Sciatic nerve (tissue), 2 donors: ENCODE data around the gene NUBPL. TPM values are rescaled to one million over a fixed set of nuclear protein-coding genes. Genes with fewer than 3 reads are reported as not detected.

Source experiments
- ATAC-seq: fragments of 200-7000 bp; cut with Tn5 transposase; one replicate; pipeline ENCODE4 v1.9.1; 2020; ENCODE audit warnings: mild to moderate bottlenecking, moderate library complexity
- DNase-seq: peaks from one replicate; pipeline ENCODE4 v3.0.0-alpha.2; 2020; ENCODE audit warnings: low spot score
- intact Hi-C: fragments of 100-400 bp; cut with DNase I; formaldehyde crosslinking; loops from one replicate; pipeline ENCODE4 v1.14.2; 2022
- total RNA-seq: library from RNA; stranded (reverse); fragmentation: NEBNext Ultra II Directional; extraction: Animal tissue kit (Norgen Biotek cat#: 25700); gene quantifications from one replicate; pipeline ENCODE4 v1.2.1, GENCODE V29; 2021
- donor health status: DM: no; HTN: no; CAD: no.
- donor health status: DM: no; HTN: no; CAD: no.

Gene NUBPL, protein sequence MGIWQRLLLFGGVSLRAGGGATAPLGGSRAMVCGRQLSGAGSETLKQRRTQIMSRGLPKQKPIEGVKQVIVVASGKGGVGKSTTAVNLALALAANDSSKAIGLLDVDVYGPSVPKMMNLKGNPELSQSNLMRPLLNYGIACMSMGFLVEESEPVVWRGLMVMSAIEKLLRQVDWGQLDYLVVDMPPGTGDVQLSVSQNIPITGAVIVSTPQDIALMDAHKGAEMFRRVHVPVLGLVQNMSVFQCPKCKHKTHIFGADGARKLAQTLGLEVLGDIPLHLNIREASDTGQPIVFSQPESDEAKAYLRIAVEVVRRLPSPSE
- total RNA-seq: 18.7 TPM

DNA sequence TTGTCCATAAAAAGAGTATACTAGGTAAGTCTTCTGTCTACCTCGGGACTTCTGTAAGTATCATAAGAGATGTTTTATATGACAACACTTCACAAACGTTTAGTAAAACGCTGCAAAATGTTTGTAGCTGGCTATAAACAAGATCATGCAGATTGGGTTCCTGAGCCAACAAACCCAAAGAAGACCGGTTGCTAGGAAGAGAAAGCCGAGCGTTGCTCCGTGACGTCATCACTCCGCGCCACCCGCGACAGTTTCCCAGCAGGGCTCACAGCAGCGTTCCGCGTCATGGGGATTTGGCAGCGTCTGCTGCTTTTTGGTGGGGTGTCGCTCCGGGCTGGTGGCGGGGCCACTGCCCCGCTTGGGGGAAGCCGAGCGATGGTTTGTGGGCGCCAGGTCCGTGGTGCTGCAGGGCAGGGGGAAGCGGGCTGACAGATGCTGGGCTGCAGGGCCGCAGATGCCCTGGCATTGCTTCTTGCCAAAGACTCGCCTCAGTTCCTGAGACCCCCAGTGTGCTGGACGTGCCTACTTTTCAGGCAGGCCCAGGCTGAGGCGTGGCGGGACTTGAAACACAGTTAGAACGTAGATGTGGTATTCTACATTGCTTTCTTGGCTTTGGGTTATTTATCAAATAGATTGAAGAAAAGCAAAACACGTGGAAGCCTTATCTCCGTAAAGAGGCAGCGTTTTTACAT lies at the start of gene NUBPL:
Gene NUBPL, plus strand, starts transcription at position 250 of the 692 bp plus-strand sequence. Its CDS starts 36 bp downstream, at position 286.
- ATAC-seq: peak; percentile 99
- peak; percentile 97 for DNase-seq
- intact Hi-C loops: no loop called here

DNA sequence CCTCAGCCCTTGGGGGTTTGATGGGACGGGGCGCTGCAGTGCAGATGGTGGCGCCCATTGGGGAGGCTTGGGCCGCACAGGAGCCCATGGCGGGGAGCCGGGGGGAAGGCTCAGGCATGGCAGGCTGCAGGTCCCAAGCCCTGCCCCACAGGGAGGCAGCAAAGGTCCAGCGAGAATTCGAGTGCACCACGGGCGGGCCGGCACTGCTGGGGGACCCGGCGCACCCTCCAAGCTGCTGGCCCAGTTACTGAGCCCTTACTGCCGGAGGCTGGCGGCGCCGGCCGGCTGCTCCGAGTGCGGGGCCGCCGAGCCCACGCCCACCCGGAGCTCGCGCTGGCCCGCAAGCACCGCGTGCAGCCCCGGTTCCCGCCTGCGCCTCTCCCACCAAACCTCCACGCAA lies 34.1 kb upstream of the NUBPL start:
- intact Hi-C loops: no loop called here

DNA sequence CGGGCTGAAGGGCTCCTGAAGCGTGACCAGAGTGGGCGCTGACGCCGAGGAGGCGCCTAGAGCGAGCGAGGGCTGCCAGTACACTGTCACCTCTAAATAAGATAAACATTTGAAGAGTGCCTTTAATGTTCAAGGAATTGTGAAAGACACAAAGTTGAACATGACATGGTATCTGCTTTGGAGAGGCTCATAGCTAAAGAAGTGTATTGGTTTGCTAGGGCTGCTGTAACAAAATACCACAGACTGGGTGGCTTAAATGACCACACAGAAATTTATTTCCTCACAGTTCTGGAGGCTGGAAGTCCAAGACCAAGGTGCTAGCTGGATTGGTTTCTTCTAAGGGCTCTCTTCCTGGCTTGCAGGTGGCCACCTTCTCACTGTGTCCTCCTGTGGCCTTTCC lies 33.7 kb upstream of the NUBPL start:
- intact Hi-C loops: no loop called here

More for the DNA sequence above, 34.1 kb upstream of the NUBPL start:
- ATAC-seq (no peak), DNase-seq (no peak)

DNA sequence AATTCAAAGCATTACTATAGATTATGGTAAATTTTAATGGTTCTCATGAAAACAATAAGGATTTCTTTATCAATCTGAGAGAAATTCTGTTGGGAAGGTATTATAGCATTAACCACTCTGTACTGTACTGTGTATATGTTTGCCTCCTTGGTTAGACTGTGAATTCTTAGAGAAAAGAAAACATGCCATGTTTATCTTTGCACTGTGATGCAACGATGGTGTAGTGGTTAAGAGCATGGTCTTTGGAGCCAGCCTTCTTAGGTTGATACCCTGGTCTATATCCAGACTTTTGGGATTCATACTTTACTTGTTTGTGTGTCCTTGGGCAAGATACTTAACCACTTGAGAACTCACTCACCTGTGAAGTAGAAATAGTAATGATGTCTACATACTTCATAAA lies 32.2 kb upstream of the NUBPL start:
- ATAC-seq (no peak), DNase-seq (no peak)
- intact Hi-C loops: no loop called here

More for the DNA sequence above, 33.7 kb upstream of the NUBPL start:
- ATAC-seq: no peak
- no peak for DNase-seq

DNA sequence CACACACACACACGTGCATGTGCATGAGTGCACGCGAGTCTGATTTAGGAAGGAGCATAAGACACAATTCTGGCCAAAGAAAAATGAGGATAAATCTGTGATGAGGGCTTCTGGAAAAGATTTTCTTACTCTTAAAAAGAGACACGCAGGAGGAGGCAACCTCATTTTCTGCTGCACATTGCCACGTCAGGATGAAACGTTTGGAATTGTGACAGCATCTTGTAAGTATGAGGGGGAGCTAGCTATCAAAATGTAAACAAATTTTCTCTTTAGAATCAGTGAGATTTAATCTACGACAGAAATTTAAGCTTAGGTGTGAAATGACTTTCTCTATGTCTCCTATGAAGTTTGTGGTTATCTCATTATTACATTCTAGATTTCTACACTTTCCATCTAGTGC lies 31.1 kb upstream of the NUBPL start:
- intact Hi-C loops: no loop called here
- DNase-seq (no peak), ATAC-seq (no peak)

DNA sequence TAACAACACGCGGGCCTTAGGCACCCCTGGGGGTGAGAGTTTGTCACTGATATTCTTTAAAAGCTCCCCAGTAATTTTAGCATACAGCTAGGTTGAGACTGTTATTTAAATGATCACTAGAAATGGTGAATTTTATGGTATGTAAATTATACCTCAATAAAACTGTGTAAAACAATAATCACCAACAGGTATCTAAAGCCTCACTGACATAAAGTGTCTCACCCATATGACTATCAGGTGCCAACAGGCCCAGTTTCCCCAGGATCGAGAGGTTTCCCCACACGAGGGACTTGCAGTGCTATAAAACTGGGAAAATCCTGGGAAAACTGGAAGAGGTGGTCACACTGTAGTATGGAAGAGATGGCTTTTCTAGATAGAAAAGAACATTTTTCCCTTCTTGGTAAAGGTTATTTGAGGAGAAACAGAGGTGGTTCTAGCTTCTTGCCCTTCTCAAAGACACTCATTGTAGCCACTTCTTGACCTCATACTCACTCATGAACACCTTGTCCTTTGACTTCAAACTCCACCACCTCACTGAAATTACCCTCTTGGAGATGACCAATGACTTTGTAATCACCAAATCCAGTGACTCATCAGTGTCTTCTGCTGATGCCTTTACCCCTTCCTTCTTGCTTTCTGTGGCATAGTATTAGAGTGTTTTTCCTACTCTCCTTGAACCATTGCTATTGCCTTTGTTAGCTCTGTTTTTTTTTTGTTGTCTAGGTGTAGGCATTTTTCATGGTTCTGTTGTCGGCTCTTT lies 24.8 kb upstream of the NUBPL start:
- ATAC-seq (no peak), DNase-seq (no peak)
- intact Hi-C loops: no loop called here

DNA sequence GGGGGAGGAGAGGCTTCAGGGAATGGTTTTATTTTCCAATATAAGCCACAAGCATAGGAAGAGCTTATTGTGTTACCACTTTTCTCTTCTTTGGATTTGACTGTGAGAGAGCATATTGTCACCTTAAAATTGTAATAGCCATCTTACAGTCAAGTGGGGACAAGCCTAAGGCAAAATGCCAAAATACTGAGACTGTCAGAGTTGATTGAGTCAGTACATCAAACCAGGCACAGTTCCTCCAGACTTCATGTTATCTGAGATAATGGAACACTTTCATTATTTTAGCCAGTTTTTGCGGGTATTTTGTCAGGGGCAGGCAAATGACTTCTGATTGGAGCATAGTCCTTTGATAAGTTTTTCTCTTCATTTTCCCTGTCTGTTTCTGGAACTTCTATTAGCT lies 19.5 kb upstream of the NUBPL start:
- no peak for ATAC-seq

DNA sequence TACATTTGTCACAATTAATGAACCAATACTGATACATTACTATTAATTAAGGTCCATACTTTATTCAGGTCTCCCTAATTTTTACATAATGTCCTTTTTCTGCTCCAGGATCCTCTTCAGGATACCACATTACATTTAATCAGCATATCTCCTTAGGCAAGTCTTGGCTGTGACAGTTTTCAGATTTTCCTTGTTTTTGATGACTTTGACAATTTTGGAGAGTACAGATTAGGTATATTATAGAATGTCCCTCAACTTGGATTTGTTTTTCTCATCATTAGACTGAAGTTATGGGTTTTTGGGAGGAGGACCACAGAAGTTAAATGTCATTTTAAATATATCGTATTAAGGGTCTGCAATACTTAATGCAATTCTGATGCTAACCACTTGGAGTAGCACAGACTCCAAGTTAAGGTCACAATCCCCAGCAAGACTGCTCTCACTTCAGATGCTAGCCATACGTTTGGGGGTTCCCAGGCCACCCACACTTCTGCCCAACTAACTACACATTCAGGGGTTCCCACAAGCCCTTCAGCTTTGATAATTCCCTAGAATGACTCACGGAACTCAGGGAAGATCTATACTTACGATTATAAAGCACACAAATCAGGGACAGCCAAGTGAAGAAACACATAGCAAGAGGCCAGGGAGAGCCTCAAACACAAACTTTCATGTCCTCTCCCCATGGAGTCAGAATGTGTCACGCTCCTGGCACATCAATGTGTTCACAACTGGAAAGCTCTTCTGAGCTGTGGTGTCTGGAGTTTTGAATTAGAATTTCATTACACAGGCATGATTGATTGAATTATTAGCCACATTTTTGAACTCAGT lies 17.0 kb upstream of the NUBPL start:
- ATAC-seq: no peak
- intact Hi-C loops: no loop called here

More for the DNA sequence above, 19.5 kb upstream of the NUBPL start:
- intact Hi-C loops: no loop called here
- no peak for DNase-seq

DNA sequence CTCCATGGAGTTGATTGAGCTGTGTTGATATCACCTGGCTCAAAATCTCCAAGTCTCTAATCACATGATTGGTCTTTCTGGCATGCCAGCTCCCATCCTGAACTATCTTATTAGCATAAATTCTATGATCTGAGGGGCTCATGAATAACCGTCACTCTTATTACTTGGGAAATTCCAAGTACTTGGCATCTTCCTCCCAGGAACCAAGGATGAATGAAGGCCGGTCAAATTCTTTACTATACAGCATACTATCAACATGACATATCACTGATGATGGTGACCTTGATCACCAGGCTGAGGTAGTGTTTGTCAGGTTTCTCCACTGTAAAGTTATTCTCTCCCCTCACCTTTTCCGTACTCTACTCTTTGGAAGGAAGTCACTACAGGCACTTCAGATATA lies 16.4 kb upstream of the NUBPL start:
- DNase-seq: no peak
- intact Hi-C loops: no loop called here
- ATAC-seq: no peak

More for the DNA sequence above, 17.0 kb upstream of the NUBPL start:
- no peak for DNase-seq

DNA sequence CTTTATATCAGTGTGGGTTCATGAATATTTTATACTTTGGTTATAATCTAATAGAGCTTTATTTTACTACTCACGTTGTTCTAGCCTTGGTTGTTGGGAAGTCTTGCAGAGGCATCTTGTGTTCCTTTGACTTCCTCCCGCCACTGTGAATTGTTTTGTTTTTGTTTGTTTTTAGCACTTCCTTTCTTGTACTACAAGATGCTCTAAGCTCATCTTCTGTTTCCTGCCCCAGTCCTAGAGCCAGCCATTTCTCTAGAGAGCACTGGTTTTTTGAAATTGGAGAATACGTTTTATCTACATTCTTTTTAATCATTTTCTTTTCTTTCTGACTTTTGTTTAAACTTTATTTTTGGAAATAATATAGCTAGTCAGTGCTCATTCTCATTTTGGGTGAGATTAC lies 15.9 kb upstream of the NUBPL start:
- DNase-seq: no peak
- intact Hi-C loops: no loop called here
- ATAC-seq: no peak

DNA sequence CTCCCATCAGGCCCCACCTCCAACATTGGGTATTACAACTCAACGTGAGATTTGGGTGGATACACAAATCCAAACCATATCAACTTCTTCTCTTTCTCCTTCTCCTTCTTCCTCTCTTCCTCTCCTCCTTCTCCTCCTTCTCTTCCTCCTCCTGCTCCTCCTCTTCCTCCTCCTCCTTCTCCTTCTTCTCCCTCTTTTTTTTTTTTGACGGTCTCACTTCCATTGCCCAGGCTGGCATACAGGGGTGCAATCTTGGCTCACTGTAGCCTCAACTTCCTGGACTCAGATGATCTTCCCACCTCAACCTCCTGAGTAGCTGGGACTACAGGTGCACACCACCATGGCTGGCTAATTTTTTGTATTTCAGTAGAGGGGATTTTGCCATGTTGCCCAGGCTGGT lies 11.4 kb upstream of the NUBPL start:
- ATAC-seq (no peak), DNase-seq (no peak)
- intact Hi-C loops: no loop called here

DNA sequence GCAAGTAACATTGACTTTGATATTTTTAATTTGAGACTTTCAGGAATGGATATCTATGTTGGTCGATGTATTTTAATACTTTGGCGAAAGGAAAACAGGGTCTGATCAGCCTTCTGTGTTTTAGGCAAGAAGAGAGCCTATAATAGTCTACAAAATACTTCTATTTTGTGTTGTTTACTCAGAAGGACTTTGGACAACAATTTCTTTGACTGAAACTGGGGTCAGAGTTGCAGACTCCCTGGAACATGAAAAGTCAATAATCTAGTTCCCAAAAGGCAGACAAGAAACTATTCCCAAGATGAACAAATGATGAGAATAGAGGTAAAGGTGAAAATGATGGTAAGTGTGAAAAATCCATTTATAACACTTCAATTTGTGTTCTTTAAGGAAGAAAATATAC lies 10.6 kb upstream of the NUBPL start:
- ATAC-seq: no peak
- DNase-seq: no peak
- intact Hi-C loops: no loop called here

DNA sequence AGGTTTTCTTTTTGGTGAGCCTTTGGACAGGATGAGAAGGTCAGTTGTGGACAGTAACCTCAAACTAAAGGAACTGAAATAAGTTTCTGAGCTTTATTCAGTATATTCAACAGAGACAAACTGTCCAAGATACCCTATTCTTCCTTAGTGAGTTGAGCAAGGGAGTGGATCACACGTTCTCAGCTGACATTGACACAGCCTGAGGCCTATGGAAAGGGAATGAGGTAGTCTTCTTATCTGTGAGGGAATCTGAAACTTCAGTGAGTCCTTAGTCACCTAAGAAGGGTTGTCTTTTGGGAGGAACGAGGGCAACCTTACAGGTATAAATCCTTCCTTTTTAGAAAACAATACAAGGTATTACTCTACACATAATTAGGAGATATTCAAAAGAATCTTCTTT lies 5.0 kb upstream of the NUBPL start:
- ATAC-seq: no peak
- DNase-seq: no peak
- intact Hi-C loops: no loop called here

DNA sequence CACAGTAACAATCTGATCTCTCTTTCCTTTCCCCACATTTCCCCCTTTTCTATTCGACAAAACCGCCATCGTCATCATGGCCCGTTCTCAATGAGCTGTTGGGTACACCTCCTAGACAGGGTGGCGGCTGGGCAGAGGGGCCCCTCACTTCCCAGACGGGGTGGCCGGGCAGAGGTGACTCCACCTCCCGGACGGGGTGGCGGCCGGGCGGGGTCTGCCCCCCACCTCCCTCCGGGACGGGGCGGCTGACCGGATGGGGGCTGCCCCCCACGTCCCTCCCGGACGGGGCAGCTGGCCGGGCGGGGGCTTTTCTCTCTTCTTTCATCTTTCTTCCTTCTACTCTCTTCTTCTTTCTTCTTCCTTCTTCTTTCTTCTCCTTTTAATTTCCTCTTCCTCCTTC lies 1.3 kb upstream of the NUBPL start:
- intact Hi-C loops: no loop called here
- DNase-seq (no peak), ATAC-seq (no peak)

DNA sequence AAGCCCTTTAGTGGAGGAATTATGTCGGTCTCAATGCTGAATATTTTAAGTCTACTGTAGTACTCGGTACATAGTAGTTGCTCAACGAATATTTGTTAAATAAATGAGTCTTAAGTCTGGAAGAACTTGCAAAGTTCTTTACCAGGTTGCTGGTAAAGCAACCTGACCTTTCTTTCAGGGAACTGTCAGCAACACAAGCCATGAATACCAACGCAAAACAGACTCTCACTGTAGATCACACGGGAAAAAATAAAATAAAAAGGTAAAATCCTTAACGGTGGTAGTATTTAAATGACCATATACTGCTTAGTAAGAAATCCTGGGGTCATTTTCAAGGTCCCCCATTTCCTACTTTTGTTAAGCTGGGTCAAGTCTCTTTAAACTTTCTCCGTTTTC lies 447 bp upstream of the NUBPL start:
- intact Hi-C loops: no loop called here
- DNase-seq: no peak
- no peak for ATAC-seq

DNA sequence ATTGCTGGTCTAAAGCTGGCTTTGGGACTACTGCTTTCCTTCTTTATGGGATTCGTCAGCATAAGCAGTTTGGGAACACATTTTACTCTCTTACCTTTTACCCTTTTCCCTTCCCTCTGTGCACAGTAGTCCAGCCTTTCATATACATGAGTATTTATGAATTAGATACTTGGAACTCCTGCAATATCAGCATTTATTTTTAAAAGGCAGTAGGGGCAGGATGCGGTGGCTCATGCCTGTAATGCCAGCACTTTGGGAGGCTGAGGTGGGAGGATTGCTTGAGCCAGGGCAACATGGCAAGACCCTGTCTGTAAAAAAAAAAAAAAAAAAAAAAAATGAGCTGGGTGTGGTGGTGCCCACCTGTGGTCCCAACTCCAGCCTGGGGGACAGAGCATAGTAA lies 3.0 kb downstream of the NUBPL start:
- no peak for DNase-seq
- intact Hi-C loops: no loop called here
- ATAC-seq: no peak

DNA sequence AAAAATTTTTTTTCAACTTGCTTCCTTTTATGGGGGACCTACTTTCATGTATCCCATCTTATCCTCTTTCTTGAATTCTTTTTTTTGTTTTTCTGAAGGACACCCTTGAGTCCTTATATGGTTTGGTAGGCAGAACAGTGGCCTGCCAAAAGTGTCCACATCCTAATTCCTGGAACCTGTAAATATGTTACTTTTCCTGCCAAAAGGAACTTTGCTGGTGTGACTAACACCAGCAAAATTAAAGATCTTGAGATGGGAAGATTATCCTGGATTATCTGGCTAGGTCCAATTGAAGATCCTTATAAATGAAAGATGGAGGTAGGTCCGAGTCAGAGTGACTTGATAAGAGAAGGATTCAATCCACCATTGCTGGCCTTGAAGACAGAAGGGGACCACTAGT lies 5.3 kb downstream of the NUBPL start:
- no peak for DNase-seq
- no peak for ATAC-seq
- intact Hi-C loops: no loop called here

DNA sequence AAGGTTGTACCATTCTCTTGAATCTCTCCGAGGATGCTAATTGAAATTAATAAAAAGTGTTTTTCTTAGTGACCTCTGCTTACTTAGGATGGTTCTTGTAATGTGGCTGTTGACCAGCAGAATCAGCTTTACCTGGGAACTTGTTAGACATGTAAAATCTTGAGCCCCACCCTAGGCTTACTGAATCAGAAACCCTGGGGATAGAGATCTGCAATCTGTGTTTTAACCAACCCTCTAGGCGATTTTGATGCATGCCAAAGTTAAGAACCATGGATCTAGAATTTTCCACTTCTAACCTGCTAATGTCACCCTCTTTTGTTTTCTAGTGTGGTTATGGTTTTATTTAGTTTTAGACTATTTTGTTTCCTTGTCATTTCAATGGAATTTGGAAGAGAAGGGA lies 6.5 kb downstream of the NUBPL start:
- DNase-seq (no peak), ATAC-seq (no peak)
- intact Hi-C loops: no loop called here

DNA sequence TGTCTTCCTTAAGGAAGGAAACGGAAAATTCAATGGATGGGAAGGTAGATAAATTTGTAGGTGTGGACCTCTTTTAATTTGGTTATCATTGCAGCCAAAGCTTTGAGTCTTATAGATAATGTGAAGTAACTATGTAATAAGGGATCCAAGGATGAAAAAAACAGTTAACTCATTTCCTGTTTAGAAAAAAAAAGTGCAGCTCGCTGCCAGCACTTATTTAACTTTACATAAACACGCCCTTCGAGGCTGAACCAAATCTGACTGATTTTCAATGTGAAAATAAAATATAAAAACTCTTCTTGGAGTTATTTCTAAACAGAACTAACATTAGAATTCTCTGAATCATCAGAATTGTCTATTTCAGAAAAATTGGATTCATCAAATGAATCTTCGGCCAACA lies 7.0 kb downstream of the NUBPL start:
- DNase-seq (no peak), ATAC-seq (no peak)
- intact Hi-C loops: no loop called here
